H1 (cell line): ENCODE results near the gene GGT6. TPM values are rescaled to one million over a fixed set of nuclear protein-coding genes. Genes with fewer than 3 reads are reported as not detected.

ENCODE experiments used
- CTCF ChIA-PET: fragments of 300-600 bp; sonication (Branson Sonifier 250); formaldehyde crosslinking; loops from one replicate; lab custom pipeline; 2021; ENCODE audit not compliant: partially characterized antibody; lab: Charles Lee
- POLR2A ChIA-PET: fragments of 300-600 bp; sonication (Branson Sonifier 250); formaldehyde crosslinking; loops from one replicate; lab custom pipeline; 2021; ENCODE audit warnings: inconsistent platforms; ENCODE audit not compliant: partially characterized antibody; lab: Charles Lee
- DNase-seq, 2 experiments: peaks; one replicate each; pipeline versions ENCODE4 v3.0.0 to v3.0.0-alpha.2; 2010 to 2022; ENCODE audit warnings: low spot score in 2 of 2, low read depth in 1 of 2, mixed read lengths in 1 of 2
- FAIRE-seq: peaks from 2 replicates; lab custom pipeline; 2011; peaks lifted over from hg19 to GRCh38; lab: Jason Lieb, UNC
- H2AFZ ChIP-seq: 2 replicates; pipeline ENCODE4 v1.8.1; 2012; ENCODE audit warnings: low read length, inconsistent platforms
- H2AK5ac ChIP-seq: 2 replicates; pipeline ENCODE4 v1.6.1; 2013; ENCODE audit warnings: low read depth, low read length
- H2BK120ac ChIP-seq: replicated peaks from 2 replicates; pipeline ENCODE3; 2013; ENCODE audit warnings: low read depth, low read length, inconsistent platforms
- H2BK12ac ChIP-seq: 2 replicates; pipeline ENCODE4 v1.6.1; 2013; ENCODE audit warnings: low read depth, low read length
- H2BK15ac ChIP-seq: 2 replicates; pipeline ENCODE4 v1.6.1; 2013; ENCODE audit warnings: low read length
- H2BK20ac ChIP-seq: 2 replicates; pipeline ENCODE4 v1.6.1; 2013; ENCODE audit warnings: low read length
- H2BK5ac ChIP-seq: 2 replicates; pipeline ENCODE4 v1.6.1; 2013; ENCODE audit warnings: low read depth, low read length
- H3K14ac ChIP-seq: 2 replicates; pipeline ENCODE4 v1.6.1; 2013; ENCODE audit warnings: inconsistent platforms; ENCODE audit not compliant: insufficient read length
- H3K18ac ChIP-seq: 2 replicates; pipeline ENCODE4 v1.6.1; 2013; ENCODE audit warnings: low read length; ENCODE audit errors: extremely low read depth
- H3K23ac ChIP-seq: 2 replicates; pipeline ENCODE4 v1.6.1; 2013; ENCODE audit warnings: inconsistent platforms; ENCODE audit not compliant: insufficient read length
- H3K23me2 ChIP-seq: 2 replicates; pipeline ENCODE4 v1.6.1; 2013; ENCODE audit warnings: low read depth, low read length
- H3K27ac ChIP-seq: 2 replicates; pipeline ENCODE4 v1.6.1; 2011; ENCODE audit warnings: low read depth, low read length, inconsistent platforms
- H3K27me3 ChIP-seq, 4 experiments: replicated peaks in 1 of 4; 1 replicate in 1 of 4; 2 replicates in 3 of 4; pipeline versions ENCODE4 v1.6.1 to v1.8.1; 2011 to 2013; ENCODE audit warnings: low read length in 3 of 4, mild to moderate bottlenecking in 3 of 4, inconsistent platforms in 2 of 4, mixed read lengths in 2 of 4, moderate library complexity in 1 of 4; ENCODE audit not compliant: control insufficient read depth in 3 of 4, insufficient read depth in 3 of 4; ENCODE audit errors: extremely low read depth in 1 of 4
- H3K36me3 ChIP-seq, 4 experiments: 2 replicates each; pipeline versions ENCODE4 v1.6.1 to v1.8.1; 2011 to 2013; ENCODE audit warnings: mild to moderate bottlenecking in 4 of 4, low read length in 3 of 4, moderate library complexity in 2 of 4, control low read depth in 1 of 4, inconsistent platforms in 1 of 4; ENCODE audit not compliant: insufficient read depth in 4 of 4, control insufficient read depth in 2 of 4
- H3K4ac ChIP-seq: replicated peaks from 2 replicates; pipeline ENCODE3; 2013; ENCODE audit warnings: low read length, low read depth, mixed read lengths, inconsistent platforms; ENCODE audit not compliant: insufficient read length
- H3K4me1 ChIP-seq, 4 experiments: replicated peaks in 1 of 4; 1 replicate in 1 of 4; 2 replicates in 3 of 4; pipeline versions ENCODE4 v1.6.1 to v1.8.1; 2011 to 2013; ENCODE audit warnings: low read length in 3 of 4, inconsistent platforms in 2 of 4, mixed read lengths in 1 of 4; ENCODE audit not compliant: insufficient read depth in 4 of 4, control insufficient read depth in 3 of 4
- H3K4me2 ChIP-seq, 2 experiments: 2 replicates each; pipeline versions ENCODE4 v1.6.1 to v1.8.1; 2011 to 2013; ENCODE audit warnings: low read depth in 2 of 2, low read length in 2 of 2, control low read depth in 1 of 2, inconsistent platforms in 1 of 2, mild to moderate bottlenecking in 1 of 2; ENCODE audit not compliant: insufficient read depth in 1 of 2
- H3K4me3 ChIP-seq, 4 experiments: fragments of 200-600, 300-600 bp in 1 of 4; sonication (generic), shearing (Covaris generic), sonication (Bioruptor Twin) in 1 of 4; 2 replicates each; pipeline versions ENCODE4 v1.5.1 to v1.8.1; 2011 to 2016; ENCODE audit warnings: low read length in 4 of 4, low read depth in 3 of 4, control low read depth in 2 of 4, inconsistent platforms in 2 of 4, mild to moderate bottlenecking in 2 of 4, mixed read lengths in 1 of 4, moderate library complexity in 1 of 4; ENCODE audit not compliant: insufficient read depth in 2 of 4; ENCODE audit errors: extremely low read depth in 1 of 4
- H3K56ac ChIP-seq: replicated peaks from 2 replicates; pipeline ENCODE3; 2013; ENCODE audit warnings: low read depth, mild to moderate bottlenecking, mixed read lengths, low read length, inconsistent platforms; ENCODE audit not compliant: insufficient read length
- H3K79me1 ChIP-seq: 2 replicates; pipeline ENCODE4 v1.6.1; 2013; ENCODE audit warnings: low read depth, low read length, control low read depth
- H3K79me2 ChIP-seq, 2 experiments: 2 replicates each; pipeline versions ENCODE4 v1.6.1 to v1.8.1; 2012 to 2013; ENCODE audit warnings: low read length in 2 of 2, mild to moderate bottlenecking in 2 of 2, inconsistent platforms in 1 of 2; ENCODE audit not compliant: insufficient read depth in 2 of 2, control insufficient read depth in 1 of 2
- H3K9ac ChIP-seq, 4 experiments: replicated peaks in 1 of 4; 1 replicate in 1 of 4; 2 replicates in 3 of 4; pipeline versions ENCODE4 v1.6.1 to v1.8.1; 2011 to 2013; ENCODE audit warnings: low read depth in 3 of 4, low read length in 3 of 4, control low read depth in 2 of 4, mild to moderate bottlenecking in 2 of 4, moderate library complexity in 2 of 4, inconsistent platforms in 1 of 4; ENCODE audit errors: extremely low read depth in 1 of 4
- H3K9me3 ChIP-seq, 2 experiments: 2 replicates each; pipeline versions ENCODE4 v1.6.1 to v1.8.1; 2012 to 2013; ENCODE audit warnings: mild to moderate bottlenecking in 2 of 2, moderate library complexity in 2 of 2, control low read depth in 1 of 2, inconsistent platforms in 1 of 2, low read depth in 1 of 2, low read length in 1 of 2, mixed read lengths in 1 of 2; ENCODE audit not compliant: insufficient read depth in 2 of 2
- H4K20me1 ChIP-seq, 2 experiments: replicated peaks in 1 of 2; 2 replicates each; pipeline versions ENCODE3 to v1.8.1; 2011 to 2013; ENCODE audit warnings: inconsistent platforms in 2 of 2, low read length in 2 of 2, mild to moderate bottlenecking in 1 of 2; ENCODE audit not compliant: insufficient read depth in 2 of 2, control insufficient read depth in 1 of 2
- H4K5ac ChIP-seq: 2 replicates; pipeline ENCODE4 v1.6.1; 2013; ENCODE audit warnings: low read length, low read depth, mixed read lengths, inconsistent platforms; ENCODE audit not compliant: insufficient read length
- H4K8ac ChIP-seq: 2 replicates; pipeline ENCODE4 v1.8.0; 2013; ENCODE audit warnings: mild to moderate bottlenecking, moderate library complexity, low read length, inconsistent platforms; ENCODE audit not compliant: insufficient read depth; ENCODE audit errors: extremely low read depth
- H4K91ac ChIP-seq: replicated peaks from 2 replicates; pipeline ENCODE3; 2013; ENCODE audit warnings: low read length, mixed read lengths, inconsistent platforms; ENCODE audit not compliant: insufficient read length
- BACH1 ChIP-seq: IDR thresholded peaks from 2 replicates; pipeline ENCODE4 v1.6.1; 2012; ENCODE audit warnings: low read length, improper control_type of control experiment
- BCL11A ChIP-seq, 2 experiments: IDR thresholded peaks; one replicate each; pipeline ENCODE4 v1.6.1; 2011; ENCODE audit warnings: low read depth in 2 of 2, low read length in 2 of 2, mild to moderate bottlenecking in 2 of 2
- CBX8 ChIP-seq: fragments of 300-800, 300-1000 bp; sonication (generic); IDR thresholded peaks from 2 replicates; pipeline ENCODE4 v1.7.1; 2016; ENCODE audit warnings: low read depth, low read length, borderline replicate concordance
- CREB1 ChIP-seq: IDR thresholded peaks from 2 replicates; pipeline ENCODE4 v1.6.1; 2012; ENCODE audit warnings: inconsistent platforms
- FOSL1 ChIP-seq: IDR thresholded peaks from 2 replicates; pipeline ENCODE4 v1.6.1; 2011; ENCODE audit warnings: mild to moderate bottlenecking, low read depth, low read length, moderate library complexity; ENCODE audit not compliant: insufficient read depth
- POLR2A ChIP-seq, 2 experiments: IDR thresholded peaks; 1 replicate in 1 of 2; 2 replicates in 1 of 2; pipeline ENCODE4 v1.6.1; 2011; ENCODE audit warnings: low read depth in 2 of 2, low read length in 2 of 2, mild to moderate bottlenecking in 2 of 2; ENCODE audit errors: control extremely low read depth in 1 of 2
- SP1 ChIP-seq: IDR thresholded peaks from 2 replicates; pipeline ENCODE4 v1.6.1; 2011; ENCODE audit warnings: low read depth, low read length
- TAF1 ChIP-seq: IDR thresholded peaks from 2 replicates; pipeline ENCODE4 v1.6.1; 2011; ENCODE audit warnings: mild to moderate bottlenecking, low read depth, low read length
- TEAD4 ChIP-seq: IDR thresholded peaks from 2 replicates; pipeline ENCODE4 v1.6.1; 2012; ENCODE audit warnings: low read depth, low read length, inconsistent platforms, mixed read lengths
- WGBS, 2 experiments: shearing (Covaris generic) in 1 of 2; methylation state at CpG; one replicate each; pipeline versions ENCODE4 v1.1.6 to v1.1.7; 2013 to 2015; ENCODE audit warnings: low lambda C conversion rate in 2 of 2, mixed read lengths in 2 of 2, inconsistent platforms in 1 of 2, low coverage in 1 of 2, missing lambda C conversion rate in 1 of 2; ENCODE audit not compliant: insufficient replicate concordance in 2 of 2, insufficient coverage in 1 of 2, insufficient read length in 1 of 2; ENCODE audit errors: extremely low coverage in 1 of 2, missing lambda C conversion rate in 1 of 2; 5-methylcytosine and 5-hydroxymethylcytosine counted together
- polyA plus RNA-seq, 7 experiments: library from polyadenylated mRNA; depleted of rRNA in 3 of 7; stranded (reverse) in 5 of 7; unstranded in 2 of 7; fragments of >200 nt in 5 of 7; fragments of 200-250 nt in 2 of 7; gene quantifications; 1 replicate in 5 of 7; 2 replicates in 1 of 7; 4 replicates in 1 of 7; pipeline versions ENCODE4 v1.2.1 to v1.2.3, GENCODE V29; 2011 to 2013; ENCODE audit warnings: missing spikeins in 2 of 7, mixed read lengths in 2 of 7
- total RNA-seq: library from RNA; stranded (reverse); fragmentation: NEBNext Ultra II Directional; extraction: Animal tissue kit (Norgen Biotek cat#: 25700); gene quantifications from 2 replicates; pipeline ENCODE4 v1.2.1, GENCODE V29; 2021

Gene GGT6
- total and polyA plus RNA-seq, 2 of the 8 experiments (the other 6 are each of a cell fraction or from before 2014, with no cell fraction given) = 0.18 TPM; not detected in 1

- peak overlapping the region; percentile 94; the same call in 1 of the 2 replicates for H2BK12ac ChIP-seq
- H3K27me3 ChIP-seq = no peaks in the 10 kb centered on the region; a peak in 1 of 7 replicates
- H3K36me3 ChIP-seq = no peaks in the 10 kb centered on the region
- no peak overlapping the region for H3K23ac ChIP-seq
- H3K4me1 ChIP-seq = peaks cover 0 to 13% (median 8%) of the 10 kb centered on the region in 4 experiments; a peak in 5 of 7 replicates
- DNase-seq (no peak), FAIRE-seq (no peak)
- no peak overlapping the region for H2BK120ac ChIP-seq
- H4K8ac ChIP-seq = no peak overlapping the region
- ChIA-PET POLR2A (interaction anchor here (37.1 kb wide), 1 partner anchor 33 kb away, joined by 546 read pairs; the partner anchor contains the start of genes GGT6 and MYBBP1A), CTCF (interaction anchor here (0.7 to 1.4 kb wide), 8 partner anchors 8 to 90 kb away, joined by 3 to 5 read pairs (median 4); partner anchors contain the start of gene GGT6)
- no peak overlapping the region for H4K5ac ChIP-seq
- H2BK5ac ChIP-seq = peak overlapping the region; percentile 66
- H2BK15ac ChIP-seq = no peak overlapping the region
- H3K27ac ChIP-seq = peak overlapping the region; percentile 11; the same call in 1 of the 2 replicates
- WGBS, 2 experiments = 78% methylated on average over 7 of the region's 7 CpGs; no CpG with 5 or more reads in 1 of the 2 experiments
- no peaks in the 10 kb centered on the region for H3K23me2 ChIP-seq
- H3K79me1 ChIP-seq = no peaks in the 10 kb centered on the region; the same call in 1 of the 2 replicates
- no peak overlapping the region for H2AFZ ChIP-seq
- peak overlapping the region; percentile 2 for H3K56ac ChIP-seq
- H3K18ac ChIP-seq = peak overlapping the region; percentile 71
- H3K4me2 ChIP-seq = no peak overlapping the region
- no peak overlapping the region for H3K9ac ChIP-seq
- H3K4ac ChIP-seq = no peak overlapping the region
- no peaks in the 10 kb centered on the region for H4K20me1 ChIP-seq
- H3K14ac ChIP-seq = no peak overlapping the region
- peak overlapping the region; percentile 66 for H4K91ac ChIP-seq
- no peak overlapping the region for H2AK5ac ChIP-seq
- H3K79me2 ChIP-seq = no peaks in the 10 kb centered on the region
- H3K9me3 ChIP-seq = no peaks in the 10 kb centered on the region
- H2BK20ac ChIP-seq = peak overlapping the region; percentile 61; the same call in 1 of the 2 replicates
- H3K4me3 ChIP-seq = no peak overlapping the region; a peak in 1 of 8 replicates
- no peak for TF ChIP-seq BCL11A (IDR thresholded peaks at IDR 0.05; ENCODE audit: low read depth in 2 of 2, low read length in 2 of 2)
- TF ChIP-seq FOSL1 = no peak
- TF ChIP-seq POLR2A (IDR thresholded peaks at IDR 0.05; ENCODE audit: control extremely low read depth in 1 of 2, low read depth in 2 of 2, low read length in 2 of 2) = no peak
- peak; percentile 58; the same call in 1 of the 2 replicates for TF ChIP-seq SP1
- TF ChIP-seq CREB1 = no peak
- no peak for TF ChIP-seq TAF1
- TF ChIP-seq BACH1 = no peak
- TF ChIP-seq CBX8 = no peak
- TF ChIP-seq TEAD4 = peak; percentile 59
These were observed 46.2 kb downstream of the GGT6 start for GRCh38 chr17:4514206-4514605.
